ENCODE measurements around the gene ASMTL.
"Not testable (repeated sequence)": the region's sequence is repeated elsewhere in the genome, so short reads cannot be mapped to it uniquely, and the experiment has no call there.

ASMTL gene, protein sequence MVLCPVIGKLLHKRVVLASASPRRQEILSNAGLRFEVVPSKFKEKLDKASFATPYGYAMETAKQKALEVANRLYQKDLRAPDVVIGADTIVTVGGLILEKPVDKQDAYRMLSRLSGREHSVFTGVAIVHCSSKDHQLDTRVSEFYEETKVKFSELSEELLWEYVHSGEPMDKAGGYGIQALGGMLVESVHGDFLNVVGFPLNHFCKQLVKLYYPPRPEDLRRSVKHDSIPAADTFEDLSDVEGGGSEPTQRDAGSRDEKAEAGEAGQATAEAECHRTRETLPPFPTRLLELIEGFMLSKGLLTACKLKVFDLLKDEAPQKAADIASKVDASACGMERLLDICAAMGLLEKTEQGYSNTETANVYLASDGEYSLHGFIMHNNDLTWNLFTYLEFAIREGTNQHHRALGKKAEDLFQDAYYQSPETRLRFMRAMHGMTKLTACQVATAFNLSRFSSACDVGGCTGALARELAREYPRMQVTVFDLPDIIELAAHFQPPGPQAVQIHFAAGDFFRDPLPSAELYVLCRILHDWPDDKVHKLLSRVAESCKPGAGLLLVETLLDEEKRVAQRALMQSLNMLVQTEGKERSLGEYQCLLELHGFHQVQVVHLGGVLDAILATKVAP

DNA sequence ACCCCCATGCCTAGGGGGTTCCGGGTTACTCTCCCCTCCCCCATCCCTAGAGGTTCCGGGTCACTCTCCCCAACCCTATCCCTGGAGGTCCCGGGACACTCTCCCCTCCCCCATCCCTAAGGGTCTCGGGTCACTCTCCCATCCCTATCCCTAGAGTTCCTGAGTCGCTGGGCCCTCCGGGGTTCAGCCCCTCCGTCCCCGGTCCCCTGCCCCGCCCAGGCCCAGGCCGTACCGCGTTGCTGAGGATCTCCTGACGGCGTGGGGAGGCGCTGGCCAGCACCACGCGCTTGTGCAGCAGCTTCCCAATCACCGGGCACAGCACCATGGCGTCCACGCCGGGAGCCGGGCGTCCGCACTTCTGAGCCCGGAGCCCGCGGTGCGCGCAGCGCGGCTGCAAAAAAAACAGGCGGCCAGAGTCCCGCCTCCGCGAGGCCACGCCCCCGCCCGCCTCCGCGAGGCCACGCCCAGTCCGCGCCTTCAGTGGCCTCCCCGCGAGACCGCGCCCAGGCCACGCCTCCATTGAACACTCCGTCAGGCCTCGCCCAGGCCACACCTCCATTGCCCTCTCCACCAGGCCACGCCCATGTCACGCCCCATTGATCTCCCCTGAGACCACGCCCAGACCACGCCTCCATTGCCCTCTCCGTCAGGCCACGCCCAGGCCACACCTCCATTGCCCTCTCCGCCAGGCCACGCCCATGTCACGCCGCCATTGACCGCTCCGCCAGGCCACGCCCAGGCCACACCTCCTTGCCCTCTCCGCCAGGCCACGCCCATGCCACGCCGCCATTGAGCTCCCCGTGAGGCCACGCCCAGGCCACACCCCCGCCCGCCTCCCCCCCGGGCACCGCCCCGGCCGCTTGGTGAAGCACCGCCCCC lies at the start of gene ASMTL:
Gene ASMTL (minus strand): TSS at position 394 of the 879 bp plus-strand sequence. CDS start 69 bp downstream, at position 325.
- peaks cover 8% of the 10 kb centered on the region for H3K9me3 Mint-ChIP-seq
- H3K36me3 Mint-ChIP-seq: peaks cover 17% of the 10 kb centered on the region
- H3K27ac Mint-ChIP-seq: peak within 1 kb of the TSS; percentile 56
- H3K4me3 Mint-ChIP-seq: peak within 1 kb of the TSS; percentile 84
- H3K4me1 Mint-ChIP-seq: peaks cover 35% of the 10 kb centered on the region
- no peaks in the 10 kb centered on the region for H3K27me3 Mint-ChIP-seq
- ATAC-seq (ENCODE audit: low read depth) (peak; percentile 75), DNase-seq (ENCODE audit: low spot score in 2 of 2) (peak; percentile 100)

DNA sequence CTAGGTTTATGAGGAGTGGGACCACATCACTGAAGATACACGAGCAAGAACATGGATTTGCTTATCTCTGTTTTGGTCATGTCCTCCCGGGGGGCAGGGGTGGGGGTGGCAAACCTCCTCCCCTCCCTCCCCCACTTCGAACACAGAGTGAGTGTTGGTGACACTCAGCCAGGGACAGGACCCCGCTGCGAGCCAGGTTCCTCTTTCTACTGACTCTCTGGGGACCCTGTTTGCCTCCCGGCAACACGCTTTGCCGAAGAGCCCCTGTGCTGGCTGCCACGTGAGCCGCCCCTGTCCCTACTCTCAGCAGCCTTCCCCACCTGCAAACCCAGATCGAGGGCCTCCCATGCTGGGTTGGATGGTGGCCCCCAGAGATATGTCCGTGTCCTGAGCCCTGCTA lies 49.5 kb upstream of the ASMTL start:
- no peaks in the 10 kb centered on the region for H3K9me3 Mint-ChIP-seq
- peak overlapping the region; percentile 49 for H3K4me3 Mint-ChIP-seq
- peaks cover 33% of the 10 kb centered on the region for H3K4me1 Mint-ChIP-seq
- peaks cover 6% of the 10 kb centered on the region for H3K36me3 Mint-ChIP-seq
- DNase-seq (ENCODE audit: low spot score in 2 of 2) (peak; percentile 72 to 88), ATAC-seq (ENCODE audit: low read depth) (peak; percentile 83)
- H3K27me3 Mint-ChIP-seq: no peaks in the 10 kb centered on the region
- H3K27ac Mint-ChIP-seq: peak overlapping the region; percentile 98

DNA sequence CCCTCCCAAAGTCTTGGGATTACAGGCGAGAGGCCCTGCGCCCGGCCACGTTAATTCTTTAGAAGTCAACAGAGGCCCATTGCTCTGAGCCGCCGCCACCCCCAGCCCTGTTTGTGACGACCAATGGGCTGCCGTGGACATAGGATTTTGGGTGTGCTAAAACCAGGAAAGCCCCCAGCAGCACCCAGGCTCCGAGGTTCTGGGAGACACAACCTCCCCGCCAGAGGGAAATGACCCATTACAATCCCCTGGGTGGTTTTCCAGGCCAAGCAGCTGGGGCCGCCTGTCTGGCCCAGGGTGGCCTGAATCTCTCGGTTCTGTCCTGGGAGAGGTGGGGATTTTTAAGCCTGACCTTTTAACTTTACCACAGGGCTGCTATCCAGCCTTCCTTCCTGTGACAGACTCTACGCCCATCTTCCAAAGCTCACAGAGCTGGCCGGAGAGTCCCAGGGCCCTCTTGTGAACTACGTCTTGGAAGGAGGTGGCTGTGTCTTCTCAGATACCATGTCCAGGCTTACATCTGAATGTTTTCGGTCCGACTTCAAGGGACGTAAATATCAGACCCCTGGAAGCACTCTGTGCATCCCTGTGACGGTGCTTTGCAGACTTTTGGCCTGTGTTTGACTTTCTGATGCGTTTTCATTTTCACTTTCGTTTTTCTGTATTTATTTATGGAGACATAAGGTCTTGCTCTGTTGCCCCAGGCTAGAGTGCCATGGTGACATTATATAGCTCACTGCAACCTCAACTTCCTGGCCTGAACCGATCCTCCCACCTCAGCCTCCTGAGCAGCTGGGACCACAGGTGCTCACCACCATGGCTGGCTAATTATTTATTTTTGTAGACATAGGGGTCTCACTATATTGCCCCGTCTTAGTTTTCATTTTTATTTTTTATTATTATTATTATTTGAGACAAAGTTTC lies 48.3 kb upstream of the ASMTL start:
- peak overlapping the region; percentile 1 for H3K4me3 Mint-ChIP-seq
- peak; percentile 43 to 65 for DNase-seq (ENCODE audit: low spot score in 2 of 2)
- no peaks in the 10 kb centered on the region for H3K9me3 Mint-ChIP-seq
- peak; percentile 50 for ATAC-seq (ENCODE audit: low read depth)
- peaks cover 31% of the 10 kb centered on the region for H3K4me1 Mint-ChIP-seq
- H3K36me3 Mint-ChIP-seq: peaks cover 6% of the 10 kb centered on the region
- no peaks in the 10 kb centered on the region for H3K27me3 Mint-ChIP-seq
- H3K27ac Mint-ChIP-seq: peak overlapping the region; percentile 94

DNA sequence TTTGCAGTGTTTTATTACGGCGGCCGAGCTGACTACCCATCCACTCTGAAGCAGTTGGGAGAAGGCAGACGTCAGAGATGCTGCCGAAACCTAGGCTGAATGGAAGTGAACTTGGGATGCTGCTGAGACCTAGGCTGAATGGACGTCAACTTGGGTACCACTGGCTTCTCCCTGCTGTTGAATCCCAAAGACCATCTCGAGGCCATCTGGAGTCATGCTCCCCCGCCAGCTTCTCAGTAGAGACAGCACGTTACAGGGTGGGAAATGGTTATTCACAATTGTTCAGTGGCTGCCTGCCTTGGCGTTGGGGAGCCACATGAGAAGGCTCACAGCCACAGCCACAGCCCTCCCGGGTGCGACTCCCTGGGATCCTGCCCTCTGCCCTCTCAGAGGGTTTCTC lies 43.4 kb upstream of the ASMTL start:
- Mint-ChIP-seq H3K27ac (peak overlapping the region; percentile 81), H3K27me3 (no peaks in the 10 kb centered on the region), H3K36me3 (peaks cover 13% of the 10 kb centered on the region), H3K4me3 (no peak overlapping the region), H3K9me3 (no peaks in the 10 kb centered on the region), H3K4me1 (peaks cover 37% of the 10 kb centered on the region)
- no peak for DNase-seq (ENCODE audit: low spot score in 2 of 2)
- ATAC-seq (ENCODE audit: low read depth): no peak

DNA sequence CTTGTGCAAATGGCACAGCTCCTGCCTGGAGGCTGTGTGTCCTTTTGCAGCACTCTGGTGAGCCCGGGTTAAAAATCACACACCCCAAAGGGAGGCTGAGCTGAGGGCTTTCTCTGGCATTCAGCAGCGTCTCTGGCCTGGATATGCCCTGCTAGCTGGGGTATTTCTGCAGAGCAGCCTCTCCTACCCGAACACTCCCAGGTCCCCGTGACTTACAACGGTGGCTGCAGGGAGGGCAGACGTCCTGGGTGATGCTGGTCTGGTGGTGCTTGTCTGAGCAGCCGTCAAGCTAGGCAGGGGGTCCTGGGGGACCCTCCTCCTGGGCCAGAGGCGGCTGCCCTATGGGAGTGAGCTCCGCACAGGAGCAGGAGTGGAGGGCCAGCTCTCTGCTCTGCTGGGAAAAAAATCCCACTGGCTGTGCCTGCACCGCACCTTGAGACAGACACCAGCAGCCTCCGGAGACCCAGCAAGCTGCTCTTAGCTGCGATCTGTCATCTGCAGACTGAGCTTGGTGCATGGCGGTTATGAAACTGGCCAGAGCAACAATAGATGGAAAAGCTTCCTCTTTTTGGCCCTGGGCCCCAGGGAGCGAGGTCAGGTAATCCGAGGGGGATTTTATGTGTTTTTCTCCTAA lies 41.3 kb upstream of the ASMTL start:
- ATAC-seq (ENCODE audit: low read depth) (peak; percentile 81), DNase-seq (ENCODE audit: low spot score in 2 of 2) (peak in 1 of 2 donors; percentile 50)
- Mint-ChIP-seq H3K4me1 (peaks cover 35% of the 10 kb centered on the region), H3K4me3 (peak overlapping the region; percentile 77), H3K27me3 (no peaks in the 10 kb centered on the region), H3K9me3 (no peaks in the 10 kb centered on the region), H3K27ac (peak overlapping the region; percentile 91), H3K36me3 (peaks cover 13% of the 10 kb centered on the region)

DNA sequence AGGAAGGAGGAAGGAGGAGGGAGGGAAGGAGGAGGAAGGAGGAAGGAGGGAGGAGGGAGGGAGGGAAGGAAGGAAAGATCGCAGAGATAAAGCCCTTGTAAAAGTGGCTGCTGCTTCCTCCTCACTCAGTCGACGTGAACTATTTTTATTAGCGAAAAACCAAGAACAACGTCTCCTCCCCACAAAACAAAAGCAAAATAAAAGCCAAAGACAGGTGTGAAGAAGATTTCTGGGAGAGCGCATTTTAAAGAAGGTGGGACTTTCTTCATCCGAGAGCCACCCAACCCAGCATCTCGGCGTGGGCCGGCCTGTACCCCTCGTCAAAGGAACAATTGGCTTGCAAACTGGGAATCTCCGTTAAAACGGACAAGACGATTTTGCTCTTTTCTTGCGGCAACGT lies 40.7 kb upstream of the ASMTL start:
- Mint-ChIP-seq H3K27ac (peak overlapping the region; percentile 91), H3K9me3 (no peaks in the 10 kb centered on the region), H3K36me3 (peaks cover 16% of the 10 kb centered on the region), H3K27me3 (no peaks in the 10 kb centered on the region), H3K4me1 (peaks cover 38% of the 10 kb centered on the region), H3K4me3 (peak overlapping the region; percentile 77)
- ATAC-seq (ENCODE audit: low read depth): peak; percentile 5
- no peak for DNase-seq (ENCODE audit: low spot score in 2 of 2)

DNA sequence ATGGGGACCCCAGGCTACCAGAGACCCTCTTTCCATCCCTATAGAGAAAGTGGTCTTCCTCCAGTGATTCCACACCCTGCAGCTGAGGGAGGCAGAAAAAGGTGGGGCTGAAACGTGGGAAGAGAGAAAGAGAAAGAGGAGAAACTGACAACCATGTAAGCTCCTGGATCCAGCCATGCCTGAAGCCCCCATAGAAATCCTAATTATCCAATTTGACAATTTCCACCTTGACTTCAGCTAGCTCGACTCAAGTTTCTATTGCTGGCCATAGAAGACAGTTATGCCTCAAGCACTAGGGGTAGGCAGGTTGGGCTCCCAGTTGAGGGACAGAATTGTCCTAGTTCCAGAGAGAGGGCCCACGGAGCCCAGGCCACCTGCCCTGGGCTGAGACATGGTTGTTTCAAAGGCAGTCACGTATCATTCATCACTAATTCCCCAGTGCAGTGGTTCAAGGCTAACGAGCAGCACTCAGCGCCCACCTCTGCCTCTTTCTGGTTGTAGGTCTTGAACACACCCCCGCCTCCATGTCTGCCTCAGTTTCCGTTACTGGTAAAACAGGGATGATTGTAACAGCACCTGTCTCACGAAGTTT lies 39.8 kb upstream of the ASMTL start:
- no peak for ATAC-seq (ENCODE audit: low read depth)
- peak overlapping the region; percentile 91 for H3K27ac Mint-ChIP-seq
- H3K4me3 Mint-ChIP-seq: peak overlapping the region; percentile 77
- H3K9me3 Mint-ChIP-seq: no peaks in the 10 kb centered on the region
- no peak for DNase-seq (ENCODE audit: low spot score in 2 of 2)
- peaks cover 19% of the 10 kb centered on the region for H3K36me3 Mint-ChIP-seq
- peaks cover 41% of the 10 kb centered on the region for H3K4me1 Mint-ChIP-seq
- no peaks in the 10 kb centered on the region for H3K27me3 Mint-ChIP-seq

DNA sequence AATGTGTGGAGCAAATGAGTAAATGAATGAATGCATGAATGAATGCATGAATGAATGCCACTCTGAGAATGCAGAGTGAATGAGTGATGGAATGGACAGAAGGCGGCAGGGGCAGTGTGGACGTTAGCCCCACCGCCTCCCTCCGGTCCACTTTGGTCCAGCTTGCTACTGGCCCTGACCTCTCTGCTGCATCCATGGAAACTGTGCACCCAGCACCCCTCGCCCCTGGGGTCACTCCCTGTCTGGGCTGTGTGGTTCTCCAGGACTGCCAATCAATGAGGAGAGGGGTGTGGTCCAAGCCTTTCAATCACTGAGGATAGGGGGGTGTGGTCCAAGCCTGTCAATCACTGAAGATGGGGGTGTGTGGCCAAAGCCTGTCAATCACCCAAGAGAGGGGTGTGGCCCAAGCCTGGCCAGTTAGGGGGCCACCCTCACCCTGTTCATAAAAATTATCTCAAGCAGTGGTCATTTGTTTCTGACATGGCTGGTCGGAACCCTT lies 39.2 kb upstream of the ASMTL start:
- DNase-seq (ENCODE audit: low spot score in 2 of 2): peak in 1 of 2 donors; percentile 54

DNA sequence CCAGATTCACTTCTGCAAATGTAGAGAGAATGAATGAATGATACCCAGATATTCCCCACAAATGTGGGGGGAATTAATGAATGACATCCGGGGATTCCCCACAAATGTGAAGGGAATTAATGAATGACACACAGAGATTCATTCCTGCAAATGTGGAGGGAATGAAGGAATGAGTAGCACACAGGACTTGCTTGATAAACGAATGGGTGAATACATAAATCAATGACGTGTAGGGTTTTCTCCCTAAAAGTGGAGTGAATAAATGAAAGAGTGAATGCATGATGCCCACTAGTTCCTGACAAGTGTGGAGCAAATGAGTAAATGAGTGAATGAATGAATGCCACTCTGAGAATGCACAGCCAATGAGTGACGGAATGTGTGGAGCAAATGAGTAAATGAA lies 38.5 kb upstream of the ASMTL start:
- Mint-ChIP-seq H3K36me3 (peaks cover 25% of the 10 kb centered on the region), H3K4me1 (peaks cover 44% of the 10 kb centered on the region), H3K27ac (peak overlapping the region; percentile 91)
- not testable (repeated sequence) for DNase-seq (ENCODE audit: low spot score in 2 of 2); H3K27me3 Mint-ChIP-seq; H3K4me3 Mint-ChIP-seq; H3K9me3 Mint-ChIP-seq; ATAC-seq (ENCODE audit: low read depth)

More for the DNA sequence above, 39.2 kb upstream of the ASMTL start:
- peak overlapping the region; percentile 77 for H3K4me3 Mint-ChIP-seq
- no peaks in the 10 kb centered on the region for H3K9me3 Mint-ChIP-seq
- H3K27me3 Mint-ChIP-seq: no peaks in the 10 kb centered on the region
- H3K4me1 Mint-ChIP-seq: peaks cover 47% of the 10 kb centered on the region
- peak; percentile 62 for ATAC-seq (ENCODE audit: low read depth)
- peaks cover 23% of the 10 kb centered on the region for H3K36me3 Mint-ChIP-seq
- H3K27ac Mint-ChIP-seq: peak overlapping the region; percentile 91

DNA sequence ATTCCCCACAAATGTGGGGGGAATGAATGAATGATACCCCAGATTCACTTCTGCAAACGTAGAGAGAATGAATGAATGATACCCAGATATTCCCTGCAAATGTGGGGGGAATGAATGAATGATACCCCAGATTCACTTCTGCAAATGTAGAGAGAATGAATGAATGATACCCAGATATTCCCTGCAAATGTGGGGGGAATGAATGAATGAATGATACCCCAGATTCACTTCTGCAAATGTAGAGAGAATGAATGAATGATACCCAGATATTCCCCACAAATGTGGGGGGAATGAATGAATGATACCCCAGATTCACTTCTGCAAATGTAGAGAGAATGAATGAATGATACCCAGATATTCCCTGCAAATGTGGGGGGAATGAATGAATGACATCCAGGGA lies 38.0 kb upstream of the ASMTL start:
- DNase-seq (ENCODE audit: low spot score in 2 of 2): not testable (repeated sequence)

DNA sequence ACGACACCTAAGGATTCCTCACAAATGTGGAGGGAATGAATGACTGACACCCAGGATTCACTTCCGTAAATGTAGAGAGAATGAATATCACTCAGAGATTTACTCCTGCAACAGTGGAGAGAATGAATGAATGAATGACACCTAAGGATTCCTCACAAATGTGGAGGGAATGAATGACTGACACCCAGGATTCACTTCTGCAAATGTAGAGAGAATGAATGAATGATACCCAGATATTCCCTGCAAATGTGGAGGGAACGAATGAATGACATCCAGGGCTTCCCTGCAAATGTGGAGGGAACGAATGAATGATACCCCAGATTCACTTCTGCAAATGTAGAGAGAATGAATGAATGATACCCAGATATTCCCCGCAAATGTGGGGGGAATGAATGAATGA lies 36.6 kb upstream of the ASMTL start:
- Mint-ChIP-seq H3K36me3 (peaks cover 28% of the 10 kb centered on the region), H3K4me1 (peaks cover 38% of the 10 kb centered on the region)
- DNase-seq (ENCODE audit: low spot score in 2 of 2); ATAC-seq (ENCODE audit: low read depth); H3K9me3 Mint-ChIP-seq; H3K4me3 Mint-ChIP-seq; H3K27me3 Mint-ChIP-seq; H3K27ac Mint-ChIP-seq: not testable (repeated sequence)

More for the DNA sequence above, 38.0 kb upstream of the ASMTL start:
- ATAC-seq (ENCODE audit: low read depth); H3K27me3 Mint-ChIP-seq; H3K27ac Mint-ChIP-seq; H3K4me3 Mint-ChIP-seq; H3K9me3 Mint-ChIP-seq: not testable (repeated sequence)
- H3K4me1 Mint-ChIP-seq: peaks cover 43% of the 10 kb centered on the region
- H3K36me3 Mint-ChIP-seq: peaks cover 27% of the 10 kb centered on the region

DNA sequence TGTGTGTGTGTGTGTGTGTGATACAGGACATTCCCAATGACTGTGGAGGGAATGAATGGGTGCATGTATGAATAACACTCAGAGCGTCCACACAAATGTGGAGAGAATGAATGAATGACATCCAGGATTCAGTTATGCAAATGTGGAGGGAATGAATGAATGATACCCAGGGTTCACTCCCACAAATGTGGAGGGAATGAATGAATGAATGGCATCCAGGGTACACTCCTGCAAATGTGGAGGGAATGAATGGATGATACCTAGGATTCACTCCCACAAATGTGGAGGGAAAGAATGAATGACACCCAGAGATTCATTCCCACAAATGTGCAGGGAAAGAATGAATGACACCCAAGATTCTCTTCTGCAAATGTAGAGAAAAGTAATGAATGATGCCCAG lies 36.0 kb upstream of the ASMTL start:
- Mint-ChIP-seq H3K36me3 (peaks cover 32% of the 10 kb centered on the region), H3K4me1 (peaks cover 41% of the 10 kb centered on the region), H3K27me3 (no peaks in the 10 kb centered on the region), H3K4me3 (no peak overlapping the region), H3K27ac (peak overlapping the region; percentile 75), H3K9me3 (no peaks in the 10 kb centered on the region)
- DNase-seq (ENCODE audit: low spot score in 2 of 2): no peak
- no peak for ATAC-seq (ENCODE audit: low read depth)

Data from memory B cell (primary cell).